Measurements from ENCODE around the gene LCORL.
"Not testable (repeated sequence)": the region's sequence is repeated elsewhere in the genome, so short reads cannot be mapped to it uniquely, and the experiment has no call there.

The LCORL gene

DNA sequence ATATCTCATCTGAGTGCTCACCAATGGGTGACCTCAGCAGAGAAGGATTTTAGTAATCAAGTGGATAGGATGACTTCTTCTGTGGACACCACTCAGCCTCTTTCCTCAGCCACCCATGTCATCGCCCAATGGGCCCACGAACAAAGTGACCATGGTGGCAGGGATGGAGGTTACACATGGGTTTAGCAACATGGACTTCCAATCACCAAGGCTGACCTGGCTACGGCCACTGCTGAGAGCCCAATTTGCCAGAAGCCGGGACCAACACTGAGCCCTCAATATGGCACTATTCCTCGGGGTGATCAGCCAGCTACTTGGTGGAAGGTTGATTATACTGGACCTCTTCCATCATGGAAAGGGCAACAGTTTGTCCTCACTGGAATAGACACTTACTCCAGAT lies 97.4 kb downstream of the LCORL start:
- no peak for DNase-seq

DNA sequence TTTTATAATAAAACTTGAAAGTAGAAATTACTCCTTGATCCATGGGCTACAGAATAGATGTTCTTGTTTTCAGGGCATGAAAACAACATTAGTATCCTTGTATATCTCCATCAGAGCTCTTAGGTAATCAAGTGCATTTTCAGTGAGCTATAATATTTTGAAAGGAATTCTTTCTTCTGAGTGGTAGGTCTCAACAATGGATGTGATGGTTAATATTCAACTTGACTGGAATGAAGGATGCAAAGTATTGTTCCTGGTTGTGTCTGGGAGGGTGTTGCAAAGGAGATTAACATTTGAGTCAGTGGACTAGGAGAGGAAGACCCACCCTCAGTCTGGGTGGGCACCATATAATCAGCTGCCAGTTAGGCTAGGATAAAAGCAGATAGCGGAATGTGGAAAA lies 100.1 kb downstream of the LCORL start:
- no peak for DNase-seq

DNA sequence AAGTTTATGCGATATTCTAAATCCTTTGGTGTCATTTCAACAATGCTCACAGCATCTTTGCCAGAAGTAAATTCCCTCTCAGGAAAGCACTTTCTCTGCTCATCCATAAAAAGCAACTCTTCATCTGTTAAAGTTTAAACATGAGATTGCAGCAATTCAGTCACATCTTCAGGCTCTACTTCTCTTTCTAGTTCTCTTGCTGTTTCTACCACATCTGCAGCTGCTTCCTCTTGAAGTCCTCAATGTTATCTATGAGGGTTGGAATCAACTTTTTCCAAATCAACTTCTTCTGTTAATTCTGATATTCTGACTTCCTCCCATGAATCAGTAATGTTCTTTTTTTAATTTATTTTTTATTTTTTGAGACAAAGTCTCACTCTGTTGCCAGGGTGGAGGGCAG lies 100.9 kb downstream of the LCORL start:
- DNase-seq: no peak

DNA sequence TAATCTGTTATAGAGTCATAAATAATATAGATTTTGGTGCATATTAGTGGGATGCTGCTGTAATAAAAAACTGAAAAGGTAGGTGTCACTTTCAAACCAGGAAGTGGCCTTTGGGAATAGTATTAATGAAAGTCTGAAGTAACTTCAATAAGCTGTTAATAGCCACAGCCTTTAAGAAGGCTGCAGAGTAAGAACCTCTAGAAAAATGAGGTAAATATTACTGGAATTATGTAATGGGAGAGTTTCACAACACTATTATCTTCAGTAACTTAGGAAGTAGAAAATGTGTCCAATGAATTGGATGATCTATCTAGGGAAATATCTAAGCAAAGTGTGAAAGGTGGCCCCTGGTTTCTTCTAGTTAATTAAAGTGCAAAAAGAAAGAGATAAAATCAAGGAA lies 106.1 kb downstream of the LCORL start:
- no peak for DNase-seq

DNA sequence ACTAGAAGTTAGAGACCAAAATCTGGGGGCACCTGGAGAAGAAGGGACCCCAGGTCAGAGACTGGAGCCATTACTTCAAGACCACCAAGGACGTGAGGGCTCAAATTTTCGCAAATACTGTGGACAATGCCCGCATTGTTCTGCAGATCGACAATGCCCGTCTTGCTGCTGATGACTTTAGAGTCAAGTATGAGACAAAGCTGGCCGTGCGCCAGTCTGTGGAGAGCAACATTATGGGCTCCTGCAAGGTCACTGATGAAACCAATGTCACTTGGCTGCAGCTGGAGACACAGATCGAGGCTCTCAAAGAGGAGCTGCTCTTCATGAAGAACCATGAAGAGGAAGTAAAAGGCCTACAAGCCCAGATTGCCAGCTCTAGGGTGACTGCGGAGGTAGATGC lies 109.5 kb downstream of the LCORL start:
- no peak for DNase-seq

DNA sequence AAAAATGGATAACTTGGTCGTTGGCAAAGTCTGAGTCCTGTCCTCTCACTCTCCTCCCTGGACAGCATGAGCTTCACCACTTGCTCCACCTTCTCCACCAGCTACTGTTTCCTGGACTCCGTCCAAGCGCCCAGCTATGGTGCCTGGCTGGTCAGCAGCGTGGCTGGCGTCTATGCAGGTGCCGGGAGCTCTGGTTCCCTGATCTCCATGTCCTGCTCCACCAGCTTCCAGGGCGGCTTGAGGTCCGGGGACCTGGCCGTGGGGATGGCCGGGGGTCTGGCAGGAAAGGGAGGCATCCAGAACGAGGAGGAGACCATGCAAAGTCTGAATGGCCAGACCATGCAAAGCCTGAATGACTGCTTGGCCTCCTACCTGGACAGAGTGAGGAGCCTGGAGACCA lies 109.9 kb downstream of the LCORL start:
- DNase-seq: no peak

DNA sequence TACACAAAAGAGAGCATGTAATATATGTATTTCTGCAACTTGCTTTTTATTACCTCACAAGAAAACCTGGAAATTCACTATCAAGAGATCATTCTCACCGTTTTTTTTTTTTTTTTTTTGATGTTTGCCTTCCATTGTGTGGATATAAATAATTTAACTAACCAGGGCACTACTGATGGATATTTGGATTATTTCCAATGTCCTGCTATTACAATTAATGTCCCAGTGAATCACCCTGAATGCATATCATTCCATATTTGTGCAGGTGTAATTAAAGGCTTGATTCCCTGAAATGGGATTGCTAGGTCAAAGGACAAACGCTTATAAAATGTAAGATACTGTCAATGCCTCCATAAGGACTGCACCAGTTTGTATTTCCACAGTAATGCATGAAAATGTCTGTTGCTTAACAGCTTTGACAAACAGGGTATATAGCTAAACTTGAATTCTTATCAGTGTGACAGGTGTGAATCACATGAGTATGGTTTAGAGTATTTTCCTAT lies 123.0 kb downstream of the LCORL start:
- DNase-seq: no peak

DNA sequence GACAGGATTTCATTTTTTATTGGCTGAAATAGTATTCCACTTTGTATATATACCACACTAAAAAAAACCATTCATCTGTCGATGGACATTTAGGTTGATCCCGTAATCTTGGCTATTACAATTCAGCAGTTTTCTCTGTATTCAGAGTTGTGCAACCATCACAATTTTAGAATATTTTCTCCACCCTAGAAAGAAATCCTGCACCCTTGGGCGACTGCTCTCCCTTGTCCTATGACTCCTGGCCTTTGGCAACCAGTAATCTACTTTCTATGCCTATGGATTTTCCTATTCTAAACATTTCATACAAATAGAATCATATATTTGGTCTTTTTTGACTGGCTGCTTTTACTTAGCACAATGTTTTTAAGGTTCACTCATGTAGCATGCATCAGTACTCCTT lies 126.1 kb downstream of the LCORL start:
- DNase-seq: no peak

DNA sequence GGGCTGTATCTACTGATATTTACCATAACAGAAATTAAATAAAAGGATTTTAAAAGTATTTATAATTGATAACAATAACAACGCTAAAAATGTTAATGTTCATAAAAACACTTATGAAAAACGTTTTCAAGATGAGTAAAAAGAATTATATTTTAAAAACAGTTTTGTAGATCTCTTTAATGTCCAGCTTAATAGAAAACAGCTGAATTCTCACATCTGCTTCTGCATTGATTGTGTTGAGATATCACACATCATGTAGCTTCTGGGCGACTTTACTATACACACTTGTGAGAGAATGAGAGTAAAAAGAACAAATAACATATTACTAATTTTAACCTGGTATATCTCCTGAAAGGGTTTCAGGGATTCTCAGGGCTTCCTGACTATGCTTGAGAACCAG lies 127.1 kb downstream of the LCORL start:
- DNase-seq: no peak

DNA sequence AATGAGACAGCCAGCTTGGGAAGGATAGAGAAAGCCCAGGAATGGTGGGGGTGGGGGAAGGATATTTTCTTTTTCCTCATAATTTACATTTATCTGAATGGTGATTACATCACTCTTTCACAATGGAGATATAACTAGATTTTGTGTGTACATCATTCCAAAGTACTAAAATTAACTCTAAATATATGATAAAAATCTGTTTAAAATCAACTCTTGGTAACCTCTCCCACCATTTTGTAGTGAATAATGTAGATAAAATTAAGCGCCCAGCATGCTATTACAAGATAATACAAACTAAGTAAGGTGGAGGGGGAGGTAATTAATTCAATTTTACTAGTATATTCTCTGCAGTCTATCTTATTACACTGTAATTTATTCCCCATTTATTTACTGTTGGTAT lies 131.9 kb downstream of the LCORL start:
- DNase-seq: no peak

DNA sequence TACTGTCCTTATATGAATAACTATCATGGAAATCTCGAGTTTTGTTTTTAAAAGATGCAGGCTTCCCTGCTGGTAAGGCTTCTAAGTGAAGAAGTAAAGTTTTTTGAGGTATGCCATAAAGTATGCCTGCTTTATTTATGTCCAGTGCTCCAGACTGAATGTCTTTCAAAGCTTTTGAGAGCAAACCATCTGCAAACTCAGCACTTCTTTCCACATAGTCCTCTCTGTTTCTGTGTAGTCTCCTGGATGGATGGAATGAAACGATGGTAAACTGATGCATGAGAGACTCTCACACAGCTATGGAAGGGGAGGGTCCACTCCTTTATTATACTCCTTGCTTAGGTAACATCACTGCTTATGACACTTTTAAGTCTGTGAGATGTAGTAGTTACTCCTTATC lies 137.0 kb downstream of the LCORL start:
- no peak for DNase-seq

DNA sequence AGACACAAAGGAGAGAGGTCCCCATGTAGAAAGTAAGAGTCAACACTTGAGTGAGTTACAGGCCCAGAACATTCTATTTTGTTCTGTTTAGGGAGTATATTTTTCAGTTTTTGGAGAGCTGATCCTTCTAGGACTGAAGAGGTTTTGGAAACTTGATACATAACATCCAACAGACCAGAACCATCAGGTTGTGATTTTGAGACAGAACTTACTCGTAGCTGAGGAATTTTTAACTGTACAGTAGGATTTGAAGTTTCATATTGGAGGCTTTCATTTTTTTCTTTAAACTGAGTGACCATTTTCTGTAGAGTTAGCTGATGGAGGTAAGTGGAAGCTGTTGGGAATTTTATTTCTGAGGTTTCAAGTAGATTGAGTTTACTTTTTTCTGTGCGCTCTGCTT lies 137.5 kb downstream of the LCORL start:
- DNase-seq: no peak

DNA sequence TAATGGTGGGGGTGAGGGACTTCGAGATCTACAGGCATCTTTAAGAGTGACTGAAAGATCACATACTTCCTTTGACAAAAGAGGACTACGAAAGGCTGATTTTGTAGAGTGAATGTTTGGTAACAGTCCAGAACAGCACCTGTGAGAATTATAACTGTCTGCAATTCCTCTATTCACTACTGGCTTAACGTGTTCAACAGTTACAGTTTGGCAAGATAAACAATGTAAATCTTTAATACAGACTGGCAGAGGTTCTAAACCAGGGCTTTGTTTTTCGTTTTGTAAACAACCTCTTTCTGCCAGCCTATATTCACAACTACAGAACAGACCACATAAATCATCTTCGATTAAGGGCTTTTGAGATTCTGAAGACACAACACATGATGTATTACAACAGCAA lies 143.9 kb downstream of the LCORL start:
- DNase-seq: no peak

DNA sequence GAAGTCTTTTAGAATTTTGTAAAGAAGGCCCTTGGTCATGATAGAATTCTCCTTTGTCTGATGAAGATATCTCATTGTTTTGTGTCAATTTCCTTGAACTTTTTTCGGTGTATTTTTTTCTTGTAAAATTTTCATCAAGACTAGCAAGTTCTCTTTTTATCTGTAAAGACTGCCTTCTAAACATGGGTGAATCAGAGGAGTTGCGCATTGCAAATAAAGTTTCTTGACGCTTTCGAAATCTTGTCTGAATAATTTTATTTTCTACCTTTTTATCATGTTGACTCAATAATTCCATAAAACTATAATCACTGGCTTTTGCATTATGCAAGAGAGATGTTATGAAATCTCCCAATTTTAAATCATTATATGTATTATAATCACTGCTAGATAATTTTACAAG lies 144.6 kb downstream of the LCORL start:
- DNase-seq: no peak

DNA sequence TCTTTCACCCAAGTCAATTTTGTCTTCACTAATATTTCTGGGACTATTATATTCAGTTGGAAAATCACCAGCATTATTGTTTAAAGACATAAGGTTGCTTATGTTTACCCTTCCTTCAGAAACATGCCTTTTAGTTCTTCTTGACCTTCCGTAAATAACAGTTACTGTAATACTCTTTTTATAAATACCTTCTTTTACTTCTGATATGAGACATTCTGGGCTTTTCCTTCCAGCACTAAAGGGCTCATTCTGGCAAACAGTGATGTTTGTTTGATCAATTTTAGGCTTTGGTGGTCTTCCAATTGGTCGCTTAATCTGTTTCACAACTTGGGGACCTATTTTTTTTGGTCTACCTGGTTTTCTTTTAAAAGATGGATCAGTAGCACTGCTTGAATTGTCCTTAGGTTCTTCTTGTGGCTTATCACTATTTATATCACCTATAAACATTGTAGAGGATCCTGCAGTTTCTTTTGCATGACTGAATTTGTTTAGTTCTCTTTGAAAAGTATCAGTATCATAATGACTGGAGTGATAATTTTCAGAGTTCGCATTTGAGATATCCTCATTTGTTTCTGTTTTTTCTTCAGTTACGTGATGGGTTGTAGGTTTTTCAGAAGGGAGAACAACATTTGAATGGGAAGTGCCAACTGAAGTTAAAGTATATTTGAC lies 146.0 kb downstream of the LCORL start:
- no peak for DNase-seq

DNA sequence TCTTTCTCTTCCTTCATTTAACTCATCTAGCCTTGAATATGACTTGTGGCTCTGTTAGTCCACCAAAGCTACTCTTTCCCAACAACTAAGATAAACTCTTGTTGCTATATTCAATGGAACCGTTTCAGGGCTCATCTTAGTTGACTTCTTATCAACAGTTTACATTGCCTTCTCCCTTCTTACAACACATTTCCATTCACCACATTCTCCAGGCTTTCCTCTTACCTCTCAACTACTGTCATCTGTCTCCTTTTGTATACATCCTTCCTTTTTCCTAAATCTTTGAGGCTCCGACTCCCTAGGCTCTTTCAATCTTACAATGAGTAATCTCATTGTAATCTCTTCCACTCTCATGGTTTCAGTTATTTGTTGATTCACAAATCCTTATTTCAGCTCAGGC lies 152.2 kb downstream of the LCORL start:
- no peak for DNase-seq

DNA sequence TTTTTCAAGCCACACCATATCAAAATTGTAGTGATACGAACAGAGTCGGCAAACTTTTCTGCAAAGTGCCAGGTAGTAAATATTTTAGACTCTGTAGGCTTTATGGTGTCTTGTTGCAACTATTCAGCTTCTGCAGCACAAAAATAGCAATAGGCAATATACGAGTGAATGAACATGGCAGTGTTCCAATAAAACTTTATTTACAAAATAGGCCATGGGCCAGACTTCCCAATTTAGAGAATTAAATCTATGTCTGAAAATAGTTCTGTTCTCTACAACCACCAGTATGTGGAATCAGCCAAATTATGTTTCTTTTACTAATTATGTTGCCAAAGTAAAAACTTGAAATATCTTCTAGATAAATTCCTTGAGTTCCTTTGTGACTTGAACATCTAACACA lies 154.3 kb downstream of the LCORL start:
- no peak for DNase-seq

DNA sequence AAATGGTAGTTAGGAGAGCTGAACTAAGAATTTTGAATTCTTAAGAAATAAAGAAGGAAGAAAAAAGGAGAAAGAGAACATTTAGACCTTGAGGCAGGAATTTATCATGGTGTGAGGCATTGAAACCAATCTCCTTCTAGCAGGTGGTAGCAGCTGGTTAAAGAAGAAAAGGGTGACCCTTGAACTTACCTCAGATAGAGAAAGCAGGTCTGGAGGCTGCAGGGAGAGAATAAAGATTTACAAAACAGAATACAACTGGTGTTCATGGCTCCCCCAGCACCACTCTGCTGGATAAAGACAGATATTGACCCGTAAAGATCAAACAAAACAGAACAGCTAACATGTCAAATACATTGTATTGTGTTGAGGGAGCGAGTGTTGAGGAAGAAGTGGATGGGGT lies 154.7 kb downstream of the LCORL start:
- DNase-seq: no peak

DNA sequence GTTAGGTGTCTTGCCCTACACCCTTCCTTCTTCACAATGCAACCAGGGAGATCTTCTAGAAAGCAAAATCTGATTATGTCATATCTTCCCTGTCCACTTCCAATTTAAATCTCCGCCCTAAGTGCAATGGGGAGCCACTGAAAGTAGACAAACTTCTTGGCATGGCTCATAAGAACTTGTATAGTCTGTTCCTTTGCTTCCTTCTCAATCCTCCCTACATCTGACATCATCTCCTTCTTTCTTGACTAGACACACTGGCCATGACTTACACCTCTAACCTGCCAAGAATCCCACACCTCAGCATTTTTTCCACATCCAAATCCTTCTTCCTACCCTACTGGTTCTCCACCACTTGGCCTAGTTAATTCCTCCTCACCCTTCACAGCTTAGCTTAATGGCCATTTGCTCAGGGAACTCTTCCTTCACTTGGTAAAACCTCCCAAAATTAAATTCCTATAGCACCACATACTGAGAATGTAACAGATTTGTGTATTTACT lies 155.6 kb downstream of the LCORL start:
- no peak for DNase-seq

DNA sequence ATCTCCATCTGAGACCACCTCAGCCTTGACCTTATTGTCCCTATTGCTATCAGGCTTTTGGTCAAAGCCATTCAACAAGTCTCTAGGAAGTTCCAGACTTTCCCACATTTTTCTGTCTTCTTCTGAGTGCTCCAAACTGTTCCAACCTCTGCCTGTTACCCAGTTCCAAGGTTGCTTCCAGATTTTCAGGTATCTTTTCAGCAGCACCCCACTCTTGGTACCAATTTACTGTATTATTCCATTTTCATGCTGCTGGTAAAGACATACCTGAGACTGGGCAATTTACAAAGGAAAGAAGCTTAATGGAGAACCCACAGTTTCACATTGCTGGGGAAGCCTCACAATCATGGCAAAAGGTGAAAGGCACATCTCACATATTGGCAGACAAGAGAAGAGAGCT lies 159.6 kb downstream of the LCORL start:
- DNase-seq: not testable (repeated sequence)

DNA sequence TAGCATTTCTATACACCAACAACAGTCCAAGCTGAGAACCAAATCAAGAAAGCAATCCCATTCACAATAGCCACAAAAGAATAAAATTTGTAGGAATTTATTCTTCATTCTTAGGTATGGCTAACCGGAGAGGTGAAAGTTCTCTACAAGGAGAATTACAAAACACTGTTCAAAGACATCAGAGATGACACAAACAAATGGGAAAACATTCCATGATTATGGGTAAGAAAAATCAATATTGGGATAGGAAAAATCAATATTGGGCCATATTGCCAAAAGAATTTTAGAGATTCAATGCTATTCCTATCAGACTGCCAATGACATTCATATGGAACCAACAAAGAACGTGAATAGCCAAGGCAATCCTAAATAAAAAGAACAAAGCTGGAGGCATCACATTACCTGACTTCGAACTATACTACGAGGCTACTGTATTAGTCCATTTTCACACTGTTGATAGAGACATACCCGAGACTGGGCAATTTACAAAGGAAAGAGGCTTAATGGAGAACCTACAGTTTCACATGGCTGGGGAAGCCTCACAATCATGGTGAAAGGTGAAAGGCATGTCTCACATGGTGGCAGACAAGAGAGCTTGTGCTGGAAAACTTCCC lies 161.7 kb downstream of the LCORL start:
- DNase-seq: no peak

DNA sequence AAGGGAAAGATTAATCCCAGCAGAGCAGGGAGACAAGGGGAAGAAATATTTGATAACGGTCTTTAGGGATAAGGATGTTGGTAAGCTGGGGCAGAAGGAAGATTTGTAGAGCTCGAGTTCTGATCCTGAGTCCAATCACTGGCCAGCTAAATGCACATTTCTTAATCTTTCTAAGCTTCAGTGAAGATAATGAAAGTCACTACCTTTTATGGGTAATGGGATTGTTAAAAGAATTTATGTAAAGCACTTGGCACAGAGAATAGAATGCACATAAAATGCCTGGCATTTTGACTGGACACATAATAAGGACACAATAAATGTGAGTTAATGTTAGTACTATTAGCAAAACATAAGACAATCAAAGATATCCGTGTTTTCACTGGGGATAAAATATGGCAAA lies 167.5 kb downstream of the LCORL start:
- no peak for DNase-seq

DNA sequence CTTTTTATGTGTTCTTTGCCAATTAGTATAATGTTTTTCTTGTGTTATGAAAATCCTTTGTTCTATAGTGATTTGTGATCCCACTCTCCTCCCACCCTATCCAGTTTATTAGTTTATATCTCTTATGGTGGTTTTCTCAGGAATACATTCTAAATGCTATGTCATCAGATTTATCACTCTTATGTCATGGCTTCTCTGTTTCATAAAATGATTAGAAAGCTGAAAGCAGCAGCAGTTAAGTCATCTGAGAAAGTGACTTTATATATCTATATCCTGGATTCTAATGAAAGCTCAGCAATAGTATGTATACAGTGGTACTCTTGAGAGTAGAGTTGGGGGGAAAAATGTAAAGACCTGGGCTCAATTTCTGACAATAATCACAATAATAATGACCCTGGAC lies 169.6 kb downstream of the LCORL start:
- DNase-seq: no peak

DNA sequence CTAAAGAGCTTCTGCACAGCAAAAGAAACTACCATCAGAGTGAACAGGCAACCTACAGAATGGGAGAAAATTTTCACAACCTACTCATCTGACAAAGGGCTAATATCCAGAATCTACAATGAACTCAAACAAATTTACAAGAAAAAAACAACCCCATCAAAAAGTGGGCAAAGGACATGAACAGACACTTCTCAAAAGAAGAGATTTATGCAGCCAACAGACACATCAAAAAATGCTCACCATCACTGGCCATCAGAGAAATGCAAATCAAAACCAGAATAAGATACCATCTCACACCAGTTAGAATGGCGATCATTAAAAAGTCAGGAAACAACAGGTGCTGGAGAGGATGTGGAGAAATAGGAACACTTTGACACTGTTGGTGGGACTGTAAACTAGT lies 171.3 kb downstream of the LCORL start:
- not testable (repeated sequence) for DNase-seq

DNA sequence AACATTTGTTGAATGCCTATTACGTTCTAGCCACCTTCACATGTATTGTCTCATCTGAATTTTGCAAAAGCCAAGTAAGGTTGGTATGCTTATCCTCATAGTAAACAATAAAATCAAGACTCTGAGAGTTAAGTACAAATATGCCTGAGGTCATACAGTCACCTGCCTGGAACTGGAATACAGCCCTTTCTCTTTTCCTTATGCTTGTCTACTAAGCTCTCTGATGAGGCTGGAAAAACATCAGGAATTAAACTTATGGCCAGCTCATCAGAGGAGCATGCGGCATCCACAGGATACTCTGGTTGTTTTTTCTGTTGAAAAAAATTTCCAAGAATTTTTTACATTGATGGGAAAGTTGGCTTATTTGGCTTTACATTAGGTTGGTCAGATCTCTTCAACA lies 175.3 kb downstream of the LCORL start:
- DNase-seq: no peak

Measured in SHP77 treated with DMSO at 0.1 percent for 48 hours (cell line).